K562 (cell line): ENCODE data around the gene MED15. TPM values are rescaled to one million over a fixed set of nuclear protein-coding genes. Genes with fewer than 3 reads are reported as not detected.

Experiments
- BHLHE40 ChIP-seq: IDR thresholded peaks from 2 replicates; pipeline ENCODE4 v1.6.1; 2011; ENCODE audit warnings: low read length, improper control_type of control experiment
- BRCA1 ChIP-seq, 2 experiments: fragments of 450-650 bp in 1 of 2; sonication (generic) in 1 of 2; formaldehyde crosslinking in 1 of 2; IDR thresholded peaks; 2 replicates each; pipeline versions ENCODE4 v1.5.0 to v1.6.1; 2017 to 2020; ENCODE audit warnings: mild to moderate bottlenecking in 1 of 2, missing genetic modification reagents in 1 of 2
- CEBPG ChIP-seq, 3 experiments: fragments of 200-800 bp in 1 of 3; sonication (Bioruptor generic) in 1 of 3; sonication (generic) in 1 of 3; formaldehyde crosslinking in 1 of 3; IDR thresholded peaks in 2 of 3; conservative IDR thresholded peaks in 1 of 3; 2 replicates each; pipeline versions ENCODE4 v1.6.1 to v1.8.0; 2016 to 2022; ENCODE audit warnings: missing compliant biosample characterization in 2 of 3, missing genetic modification characterization in 2 of 3, mild to moderate bottlenecking in 1 of 3, missing genetic modification reagents in 1 of 3
- NFIC ChIP-seq: fragments of 450-650 bp; IDR thresholded peaks from 2 replicates; pipeline ENCODE4 v1.6.1; 2017; ENCODE audit warnings: mild to moderate bottlenecking, inconsistent platforms
- NR2C2 ChIP-seq, 2 experiments: fragments of 200-800 bp in 1 of 2; sonication (Bioruptor generic) in 1 of 2; sonication (generic) in 1 of 2; formaldehyde crosslinking in 1 of 2; IDR thresholded peaks; 2 replicates each; pipeline versions ENCODE4 v1.6.1 to v1.8.0; 2016 to 2022; ENCODE audit warnings: mild to moderate bottlenecking in 1 of 2, missing compliant biosample characterization in 1 of 2, missing genetic modification characterization in 1 of 2, missing genetic modification reagents in 1 of 2
- POLR2A ChIP-seq: fragments of 450-650 bp; conservative IDR thresholded peaks from 2 replicates; pipeline ENCODE4 v1.6.1; 2016
- POLR2G ChIP-seq: fragments of 200-400 bp; formaldehyde crosslinking; IDR thresholded peaks from 2 replicates; pipeline ENCODE4 v1.6.1; 2017; ENCODE audit warnings: low read depth, mild to moderate bottlenecking, antibody characterized with exemption, low read length, moderate library complexity
- RBM14 ChIP-seq: fragments of 200-400 bp; formaldehyde crosslinking; IDR thresholded peaks from 2 replicates; pipeline ENCODE4 v1.6.1; 2018; ENCODE audit warnings: low read depth, mild to moderate bottlenecking, low read length, moderate library complexity, borderline replicate concordance; ENCODE audit not compliant: insufficient read depth
- SIRT6 ChIP-seq: IDR thresholded peaks from one replicate; pipeline ENCODE4 v1.6.1; 2012; ENCODE audit warnings: low read depth, mild to moderate bottlenecking, control low read depth, inconsistent platforms, low read length, moderate library complexity
- SRSF3 ChIP-seq: fragments of 200-400 bp; formaldehyde crosslinking; IDR thresholded peaks from 2 replicates; pipeline ENCODE4 v1.6.1; 2016; ENCODE audit warnings: mild to moderate bottlenecking, low read length, moderate library complexity; ENCODE audit not compliant: insufficient read depth
- polyA plus RNA-seq, 8 experiments: library from polyadenylated mRNA; depleted of rRNA in 4 of 8; stranded (reverse) in 5 of 8; unstranded in 3 of 8; fragments of >200 nt; fragmentation: Nextera tagmentation in 2 of 8; fragmentation: Illumina TruSeq in 1 of 8; extraction: Ambion mirVana in 2 of 8; extraction: Trizol in 1 of 8; gene quantifications; 2 replicates each; pipeline versions ENCODE4 v1.2.1 to v1.2.3, GENCODE V29; 2011 to 2014; ENCODE audit warnings: inconsistent platforms in 1 of 8, missing spikeins in 1 of 8
- total RNA-seq, 7 experiments: library from RNA; depleted of rRNA in 6 of 7; stranded (reverse); fragments of >200 nt in 6 of 7; fragmentation: Illumina TruSeq in 2 of 7; extraction: Trizol in 2 of 7; gene quantifications; 2 replicates each; pipeline versions ENCODE4 v1.2.1 to v1.2.3, GENCODE V29; 2011 to 2021; ENCODE audit warnings: low replicate concordance in 1 of 7
- TF ChIP-seq, protein P1 (sequence below): fragments of 200-600 bp; sonication (generic); IDR thresholded peaks from one replicate; pipeline ENCODE4 v1.6.1; 2012; ENCODE audit warnings: mild to moderate bottlenecking, low read depth, low read length, inconsistent platforms
- TF ChIP-seq, protein P2 (sequence below): fragments of 250-450 bp; sonication (Bioruptor Pico); IDR thresholded peaks from 2 replicates; pipeline ENCODE4 v1.5.0; 2020; ENCODE audit warnings: mild to moderate bottlenecking

Gene MED15
- total and polyA plus RNA-seq, 9 of the 15 experiments (the other 6 are each of a cell fraction or from before 2014, with no cell fraction given), result 4.0 to 271 (median 60.1) TPM

DNA sequence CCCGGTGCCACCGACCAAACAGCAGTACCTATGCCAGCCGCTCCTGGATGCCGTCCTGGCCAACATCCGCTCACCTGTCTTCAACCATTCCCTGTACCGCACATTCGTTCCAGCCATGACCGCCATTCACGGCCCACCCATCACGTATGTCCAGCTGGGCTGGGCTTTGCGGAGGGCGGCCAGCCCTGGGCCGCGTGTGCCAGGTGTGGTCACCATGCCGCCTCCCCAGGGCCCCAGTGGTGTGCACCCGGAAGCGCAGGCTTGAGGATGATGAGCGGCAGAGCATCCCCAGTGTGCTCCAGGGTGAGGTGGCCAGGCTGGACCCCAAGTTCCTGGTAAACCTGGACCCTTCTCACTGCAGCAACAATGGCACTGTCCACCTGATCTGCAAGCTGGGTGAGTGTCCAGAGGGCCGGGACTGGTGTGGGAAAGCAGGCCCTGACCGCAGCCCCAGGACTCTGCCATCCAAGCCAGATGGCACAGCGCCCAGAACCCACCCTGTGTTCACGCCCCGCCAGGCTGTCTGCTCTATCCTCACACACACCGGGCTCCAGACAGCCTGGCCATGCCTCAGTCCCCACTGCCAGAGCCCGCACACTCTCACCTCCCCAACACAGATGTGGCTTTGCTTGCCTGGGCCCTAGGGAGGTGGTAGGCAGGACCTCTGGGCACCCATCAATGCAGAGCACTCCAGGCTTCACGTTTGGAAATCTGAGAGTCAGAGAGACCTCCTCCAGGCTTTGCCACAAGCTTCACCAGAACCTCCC is 77.6 kb downstream of the MED15 start (continued):
- TF ChIP-seq, protein P1, sequence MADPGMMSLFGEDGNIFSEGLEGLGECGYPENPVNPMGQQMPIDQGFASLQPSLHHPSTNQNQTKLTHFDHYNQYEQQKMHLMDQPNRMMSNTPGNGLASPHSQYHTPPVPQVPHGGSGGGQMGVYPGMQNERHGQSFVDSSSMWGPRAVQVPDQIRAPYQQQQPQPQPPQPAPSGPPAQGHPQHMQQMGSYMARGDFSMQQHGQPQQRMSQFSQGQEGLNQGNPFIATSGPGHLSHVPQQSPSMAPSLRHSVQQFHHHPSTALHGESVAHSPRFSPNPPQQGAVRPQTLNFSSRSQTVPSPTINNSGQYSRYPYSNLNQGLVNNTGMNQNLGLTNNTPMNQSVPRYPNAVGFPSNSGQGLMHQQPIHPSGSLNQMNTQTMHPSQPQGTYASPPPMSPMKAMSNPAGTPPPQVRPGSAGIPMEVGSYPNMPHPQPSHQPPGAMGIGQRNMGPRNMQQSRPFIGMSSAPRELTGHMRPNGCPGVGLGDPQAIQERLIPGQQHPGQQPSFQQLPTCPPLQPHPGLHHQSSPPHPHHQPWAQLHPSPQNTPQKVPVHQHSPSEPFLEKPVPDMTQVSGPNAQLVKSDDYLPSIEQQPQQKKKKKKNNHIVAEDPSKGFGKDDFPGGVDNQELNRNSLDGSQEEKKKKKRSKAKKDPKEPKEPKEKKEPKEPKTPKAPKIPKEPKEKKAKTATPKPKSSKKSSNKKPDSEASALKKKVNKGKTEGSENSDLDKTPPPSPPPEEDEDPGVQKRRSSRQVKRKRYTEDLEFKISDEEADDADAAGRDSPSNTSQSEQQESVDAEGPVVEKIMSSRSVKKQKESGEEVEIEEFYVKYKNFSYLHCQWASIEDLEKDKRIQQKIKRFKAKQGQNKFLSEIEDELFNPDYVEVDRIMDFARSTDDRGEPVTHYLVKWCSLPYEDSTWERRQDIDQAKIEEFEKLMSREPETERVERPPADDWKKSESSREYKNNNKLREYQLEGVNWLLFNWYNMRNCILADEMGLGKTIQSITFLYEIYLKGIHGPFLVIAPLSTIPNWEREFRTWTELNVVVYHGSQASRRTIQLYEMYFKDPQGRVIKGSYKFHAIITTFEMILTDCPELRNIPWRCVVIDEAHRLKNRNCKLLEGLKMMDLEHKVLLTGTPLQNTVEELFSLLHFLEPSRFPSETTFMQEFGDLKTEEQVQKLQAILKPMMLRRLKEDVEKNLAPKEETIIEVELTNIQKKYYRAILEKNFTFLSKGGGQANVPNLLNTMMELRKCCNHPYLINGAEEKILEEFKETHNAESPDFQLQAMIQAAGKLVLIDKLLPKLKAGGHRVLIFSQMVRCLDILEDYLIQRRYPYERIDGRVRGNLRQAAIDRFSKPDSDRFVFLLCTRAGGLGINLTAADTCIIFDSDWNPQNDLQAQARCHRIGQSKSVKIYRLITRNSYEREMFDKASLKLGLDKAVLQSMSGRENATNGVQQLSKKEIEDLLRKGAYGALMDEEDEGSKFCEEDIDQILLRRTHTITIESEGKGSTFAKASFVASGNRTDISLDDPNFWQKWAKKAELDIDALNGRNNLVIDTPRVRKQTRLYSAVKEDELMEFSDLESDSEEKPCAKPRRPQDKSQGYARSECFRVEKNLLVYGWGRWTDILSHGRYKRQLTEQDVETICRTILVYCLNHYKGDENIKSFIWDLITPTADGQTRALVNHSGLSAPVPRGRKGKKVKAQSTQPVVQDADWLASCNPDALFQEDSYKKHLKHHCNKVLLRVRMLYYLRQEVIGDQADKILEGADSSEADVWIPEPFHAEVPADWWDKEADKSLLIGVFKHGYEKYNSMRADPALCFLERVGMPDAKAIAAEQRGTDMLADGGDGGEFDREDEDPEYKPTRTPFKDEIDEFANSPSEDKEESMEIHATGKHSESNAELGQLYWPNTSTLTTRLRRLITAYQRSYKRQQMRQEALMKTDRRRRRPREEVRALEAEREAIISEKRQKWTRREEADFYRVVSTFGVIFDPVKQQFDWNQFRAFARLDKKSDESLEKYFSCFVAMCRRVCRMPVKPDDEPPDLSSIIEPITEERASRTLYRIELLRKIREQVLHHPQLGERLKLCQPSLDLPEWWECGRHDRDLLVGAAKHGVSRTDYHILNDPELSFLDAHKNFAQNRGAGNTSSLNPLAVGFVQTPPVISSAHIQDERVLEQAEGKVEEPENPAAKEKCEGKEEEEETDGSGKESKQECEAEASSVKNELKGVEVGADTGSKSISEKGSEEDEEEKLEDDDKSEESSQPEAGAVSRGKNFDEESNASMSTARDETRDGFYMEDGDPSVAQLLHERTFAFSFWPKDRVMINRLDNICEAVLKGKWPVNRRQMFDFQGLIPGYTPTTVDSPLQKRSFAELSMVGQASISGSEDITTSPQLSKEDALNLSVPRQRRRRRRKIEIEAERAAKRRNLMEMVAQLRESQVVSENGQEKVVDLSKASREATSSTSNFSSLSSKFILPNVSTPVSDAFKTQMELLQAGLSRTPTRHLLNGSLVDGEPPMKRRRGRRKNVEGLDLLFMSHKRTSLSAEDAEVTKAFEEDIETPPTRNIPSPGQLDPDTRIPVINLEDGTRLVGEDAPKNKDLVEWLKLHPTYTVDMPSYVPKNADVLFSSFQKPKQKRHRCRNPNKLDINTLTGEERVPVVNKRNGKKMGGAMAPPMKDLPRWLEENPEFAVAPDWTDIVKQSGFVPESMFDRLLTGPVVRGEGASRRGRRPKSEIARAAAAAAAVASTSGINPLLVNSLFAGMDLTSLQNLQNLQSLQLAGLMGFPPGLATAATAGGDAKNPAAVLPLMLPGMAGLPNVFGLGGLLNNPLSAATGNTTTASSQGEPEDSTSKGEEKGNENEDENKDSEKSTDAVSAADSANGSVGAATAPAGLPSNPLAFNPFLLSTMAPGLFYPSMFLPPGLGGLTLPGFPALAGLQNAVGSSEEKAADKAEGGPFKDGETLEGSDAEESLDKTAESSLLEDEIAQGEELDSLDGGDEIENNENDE, result peak; percentile 36
- TF ChIP-seq BHLHE40, result no peak; the same call in 1 of the 2 replicates
- TF ChIP-seq, protein P2, sequence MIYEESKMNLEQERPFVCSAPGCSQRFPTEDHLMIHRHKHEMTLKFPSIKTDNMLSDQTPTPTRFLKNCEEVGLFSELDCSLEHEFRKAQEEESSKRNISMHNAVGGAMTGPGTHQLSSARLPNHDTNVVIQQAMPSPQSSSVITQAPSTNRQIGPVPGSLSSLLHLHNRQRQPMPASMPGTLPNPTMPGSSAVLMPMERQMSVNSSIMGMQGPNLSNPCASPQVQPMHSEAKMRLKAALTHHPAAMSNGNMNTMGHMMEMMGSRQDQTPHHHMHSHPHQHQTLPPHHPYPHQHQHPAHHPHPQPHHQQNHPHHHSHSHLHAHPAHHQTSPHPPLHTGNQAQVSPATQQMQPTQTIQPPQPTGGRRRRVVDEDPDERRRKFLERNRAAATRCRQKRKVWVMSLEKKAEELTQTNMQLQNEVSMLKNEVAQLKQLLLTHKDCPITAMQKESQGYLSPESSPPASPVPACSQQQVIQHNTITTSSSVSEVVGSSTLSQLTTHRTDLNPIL, result no peak
- TF ChIP-seq NR2C2 (CRISPR knock-in tag; IDR thresholded peaks at IDR 0.05), result 0 out of 2 replicates have a peak, but pooled peaks have one; percentile 56
- TF ChIP-seq NR2C2 (tag; IDR thresholded peaks at IDR 0.05), result no peak
- TF ChIP-seq BRCA1 (IDR thresholded peaks at IDR 0.05), result no peak
- peak; percentile 49; the same call in 1 of the 2 replicates for TF ChIP-seq BRCA1 (CRISPR knock-in tag; IDR thresholded peaks at IDR 0.05)
- TF ChIP-seq POLR2G, result peak; percentile 74
- TF ChIP-seq NFIC, result peak; percentile 19; the same call in 1 of the 2 replicates
- peak; percentile 37 for TF ChIP-seq POLR2A
- TF ChIP-seq CEBPG (CRISPR knock-in tag; IDR thresholded peaks at IDR 0.05), result no peak; the same call in 1 of the 2 replicates
- TF ChIP-seq CEBPG (tag; conservative IDR thresholded peaks at IDR 0.05 in 1 of 2, IDR thresholded peaks at IDR 0.05 in 1 of 2), result no peak
- TF ChIP-seq SRSF3, result 0 out of 2 replicates have a peak, but pooled peaks have one; percentile 11
- peak; percentile 13 for TF ChIP-seq SIRT6
- TF ChIP-seq RBM14, result 0 out of 2 replicates have a peak, but pooled peaks have one; percentile 86
